Measurements from ENCODE around the gene ANO4.

The ANO4 gene

GRCh38 chr12:100794441-100795173 is at the start of gene ANO4:
TSS of gene ANO4 (plus strand) at chr12:100794776. CDS start at chr12:100901786, 107,010 bp downstream.
- in situ Hi-C loops (cut with MboI; ENCODE audit: low sequenced_read_pairs) = no loop called here

GRCh38 chr12:100745378-100746071 is 49.1 kb upstream of the ANO4 start:
- in situ Hi-C loops (cut with MboI; ENCODE audit: low sequenced_read_pairs) = no loop called here

GRCh38 chr12:100752841-100753240 is 41.7 kb upstream of the ANO4 start:
- in situ Hi-C loops (cut with MboI; ENCODE audit: low sequenced_read_pairs) = no loop called here

- in situ Hi-C loops (cut with MboI; ENCODE audit: low sequenced_read_pairs) = no loop called here
These were observed 40.7 kb upstream of the ANO4 start for GRCh38 chr12:100753837-100754236.

- in situ Hi-C loops (cut with MboI; ENCODE audit: low sequenced_read_pairs) = no loop called here
These were observed 39.4 kb upstream of the ANO4 start for GRCh38 chr12:100755186-100755585.

- in situ Hi-C loops (cut with MboI; ENCODE audit: low sequenced_read_pairs) = no loop called here
These were observed 36.5 kb upstream of the ANO4 start for GRCh38 chr12:100758083-100758482.

GRCh38 chr12:100767371-100767770 is 27.2 kb upstream of the ANO4 start:
- in situ Hi-C loops (cut with MboI; ENCODE audit: low sequenced_read_pairs) = no loop called here

GRCh38 chr12:100767950-100768349 is 26.6 kb upstream of the ANO4 start:
- in situ Hi-C loops (cut with MboI; ENCODE audit: low sequenced_read_pairs) = no loop called here

- in situ Hi-C loops (cut with MboI; ENCODE audit: low sequenced_read_pairs) = no loop called here
These were observed 15.5 kb upstream of the ANO4 start for GRCh38 chr12:100778967-100779590.

GRCh38 chr12:100789146-100789545 is 5.4 kb upstream of the ANO4 start:
- in situ Hi-C loops (cut with MboI; ENCODE audit: low sequenced_read_pairs) = no loop called here

- in situ Hi-C loops (cut with MboI; ENCODE audit: low sequenced_read_pairs) = no loop called here
These were observed 4.6 kb upstream of the ANO4 start for GRCh38 chr12:100789975-100790374.

- in situ Hi-C loops (cut with MboI; ENCODE audit: low sequenced_read_pairs) = no loop called here
These were observed 4.0 kb upstream of the ANO4 start for GRCh38 chr12:100790552-100790951.

GRCh38 chr12:100793182-100793581 is 1.4 kb upstream of the ANO4 start:
- in situ Hi-C loops (cut with MboI; ENCODE audit: low sequenced_read_pairs) = no loop called here

GRCh38 chr12:100795174-100795799 is 711 bp downstream of the ANO4 start:
- in situ Hi-C loops (cut with MboI; ENCODE audit: low sequenced_read_pairs) = no loop called here

GRCh38 chr12:100795800-100796179 is 1.2 kb downstream of the ANO4 start:
- in situ Hi-C loops (cut with MboI; ENCODE audit: low sequenced_read_pairs) = no loop called here

- in situ Hi-C loops (cut with MboI; ENCODE audit: low sequenced_read_pairs) = no loop called here
These were observed 2.0 kb downstream of the ANO4 start for GRCh38 chr12:100796621-100797020.

- in situ Hi-C loops (cut with MboI; ENCODE audit: low sequenced_read_pairs) = no loop called here
These were observed 2.7 kb downstream of the ANO4 start for GRCh38 chr12:100797246-100797645.

- in situ Hi-C loops (cut with MboI; ENCODE audit: low sequenced_read_pairs) = no loop called here
These were observed 3.2 kb downstream of the ANO4 start for GRCh38 chr12:100797786-100798185.

- in situ Hi-C loops (cut with MboI; ENCODE audit: low sequenced_read_pairs) = no loop called here
These were observed 3.9 kb downstream of the ANO4 start for GRCh38 chr12:100798286-100799160.

GRCh38 chr12:100799770-100800169 is 5.2 kb downstream of the ANO4 start:
- in situ Hi-C loops (cut with MboI; ENCODE audit: low sequenced_read_pairs) = no loop called here

GRCh38 chr12:100800723-100801122 is 6.1 kb downstream of the ANO4 start:
- in situ Hi-C loops (cut with MboI; ENCODE audit: low sequenced_read_pairs) = no loop called here
